GM18858 (cell line): ENCODE results near the gene CORO2B.

Experiments
- ATAC-seq: cut with Tn5 transposase; IDR thresholded peaks from one replicate; pipeline ENCODE4 v1.9.1; 2021; ENCODE audit not compliant: unreplicated experiment

CORO2B gene

GRCh38 chr15:68696414-68697363, 117.9 kb downstream of the CORO2B start:
- no peak for ATAC-seq

DNA sequence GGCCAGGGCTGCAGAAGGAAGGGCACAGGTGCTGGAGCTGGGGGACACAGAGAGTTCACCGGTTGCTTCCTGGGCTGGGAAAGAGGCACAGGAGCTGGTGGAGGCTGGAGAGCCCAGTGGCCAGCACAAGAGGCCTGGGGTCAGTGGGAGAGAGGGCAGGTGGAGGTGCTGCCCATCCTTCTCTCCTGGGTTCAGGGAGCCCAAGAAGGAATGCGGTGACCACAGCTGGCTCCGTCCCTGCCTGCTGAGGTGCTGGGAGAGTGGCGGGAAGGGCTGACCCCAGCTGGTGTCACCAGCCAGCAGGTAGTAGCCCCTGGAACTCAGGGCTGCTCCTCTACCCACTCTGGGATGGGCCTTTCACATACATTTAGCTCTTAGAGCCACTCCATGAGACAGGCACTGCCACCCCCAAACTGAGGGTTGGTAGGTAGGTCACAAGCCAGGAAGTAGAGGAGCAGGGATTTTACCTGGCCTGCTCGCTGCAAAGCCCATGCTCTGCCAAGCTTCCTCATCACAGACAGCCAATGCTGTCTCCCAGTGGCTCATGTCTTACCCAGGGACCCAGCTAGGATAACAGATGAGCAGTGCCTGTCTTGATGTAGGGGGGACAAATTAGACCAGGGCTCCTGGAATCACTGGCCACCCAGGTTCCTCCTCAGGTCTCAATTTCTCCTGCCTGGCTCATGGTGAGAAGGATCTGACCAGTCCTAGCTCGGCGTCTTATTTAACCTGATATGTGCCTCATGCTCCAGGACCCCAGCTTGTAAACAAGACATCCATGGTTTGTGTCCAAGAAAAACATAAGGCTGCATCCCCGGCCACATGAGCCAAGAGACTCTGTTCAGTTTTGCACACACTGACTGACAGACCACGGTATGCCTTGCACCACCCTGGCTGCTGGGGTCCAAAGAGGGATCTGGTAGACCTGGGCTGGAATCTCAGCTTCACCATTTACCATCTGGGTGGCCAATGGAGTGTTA, 119.2 kb downstream of the CORO2B start:
- no peak for ATAC-seq

GRCh38 chr15:68698708-68699107, 119.9 kb downstream of the CORO2B start:
- ATAC-seq: no peak

DNA sequence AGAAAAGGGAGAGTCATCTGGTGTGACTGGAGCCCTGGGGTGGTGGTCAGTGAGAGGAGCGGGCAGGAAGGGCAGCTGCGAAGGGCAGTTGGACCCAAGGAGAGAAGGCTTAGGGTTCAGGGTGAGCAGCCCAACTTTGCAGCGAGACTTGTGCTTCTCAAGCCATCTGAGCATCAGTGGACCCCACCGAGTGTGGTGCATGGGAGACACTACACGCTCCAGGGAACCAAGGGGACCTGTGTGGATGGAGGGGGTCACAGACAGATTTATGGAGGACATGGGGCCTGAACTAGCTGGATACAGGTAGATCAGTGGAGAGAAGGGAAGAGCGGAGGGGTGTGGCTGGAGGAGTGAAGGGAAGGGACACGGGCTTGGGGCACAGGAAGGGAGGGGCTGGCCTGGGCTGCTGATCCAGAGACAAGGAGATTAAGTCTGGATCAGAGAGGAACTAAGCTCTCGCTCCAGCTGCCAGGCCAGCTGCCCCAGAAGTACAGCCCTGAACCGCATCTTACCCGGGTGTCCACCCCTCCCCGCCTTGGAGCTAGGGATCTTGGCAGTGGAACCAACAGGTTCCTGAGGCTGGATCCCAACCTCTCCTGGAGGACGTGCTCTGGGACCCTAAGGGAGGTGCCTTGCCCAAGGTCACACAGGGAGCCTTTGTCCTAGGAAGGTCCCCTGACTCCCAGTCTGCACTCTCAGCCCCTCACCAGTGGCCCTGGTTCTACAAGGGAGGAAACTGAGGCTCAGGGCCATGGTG, 120.5 kb downstream of the CORO2B start:
- ATAC-seq: no peak

- no peak for ATAC-seq
Observed at GRCh38 chr15:68699881-68700454, 121.2 kb downstream of the CORO2B start.

- no peak for ATAC-seq
Observed at GRCh38 chr15:68700455-68701123, 121.8 kb downstream of the CORO2B start.

GRCh38 chr15:68701886-68702285, 123.1 kb downstream of the CORO2B start:
- ATAC-seq: no peak

GRCh38 chr15:68704496-68705021, 125.8 kb downstream of the CORO2B start:
- no peak for ATAC-seq

DNA sequence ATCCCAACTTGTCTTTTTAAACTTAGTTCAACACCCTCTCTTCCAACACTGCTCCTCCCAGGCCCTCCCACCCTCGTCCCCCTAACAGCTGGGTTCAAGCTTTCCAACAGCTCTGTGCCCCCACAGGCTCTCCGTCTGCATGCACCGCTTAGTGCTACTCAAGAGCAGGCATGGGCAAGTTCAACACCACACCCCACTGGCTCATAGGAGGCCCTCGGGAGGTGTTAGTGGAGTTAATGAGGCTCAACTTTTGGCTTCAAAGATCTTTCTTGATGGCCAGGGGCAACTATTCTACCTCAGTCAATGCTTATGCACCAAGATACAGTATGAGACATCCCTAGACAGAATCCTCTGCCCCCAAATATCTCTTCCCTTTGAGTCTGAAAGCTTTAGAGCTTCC, 127.5 kb downstream of the CORO2B start:
- ATAC-seq: no peak

- ATAC-seq: no peak
Observed at GRCh38 chr15:68706931-68707330, 128.1 kb downstream of the CORO2B start.

DNA sequence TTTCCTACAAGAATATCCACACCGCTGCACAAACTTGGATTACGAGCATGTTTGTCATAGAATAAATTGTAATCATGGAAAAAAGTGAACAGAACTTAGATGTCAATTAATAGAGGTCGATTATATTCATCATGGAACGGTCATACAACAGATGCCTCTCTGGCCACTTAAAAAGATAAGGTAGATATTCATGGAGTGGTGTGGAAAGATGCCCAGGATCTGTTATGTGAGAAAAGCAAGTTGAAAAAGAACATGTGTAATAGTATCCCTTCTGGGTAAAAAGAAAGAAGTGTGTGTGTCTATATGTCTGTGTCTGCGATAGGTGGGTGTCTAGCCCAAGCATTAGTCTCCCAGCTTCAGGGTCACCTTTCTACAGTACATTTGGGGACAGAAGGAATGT, 128.6 kb downstream of the CORO2B start:
- no peak for ATAC-seq

GRCh38 chr15:68709876-68710275, 131.1 kb downstream of the CORO2B start:
- no peak for ATAC-seq

DNA sequence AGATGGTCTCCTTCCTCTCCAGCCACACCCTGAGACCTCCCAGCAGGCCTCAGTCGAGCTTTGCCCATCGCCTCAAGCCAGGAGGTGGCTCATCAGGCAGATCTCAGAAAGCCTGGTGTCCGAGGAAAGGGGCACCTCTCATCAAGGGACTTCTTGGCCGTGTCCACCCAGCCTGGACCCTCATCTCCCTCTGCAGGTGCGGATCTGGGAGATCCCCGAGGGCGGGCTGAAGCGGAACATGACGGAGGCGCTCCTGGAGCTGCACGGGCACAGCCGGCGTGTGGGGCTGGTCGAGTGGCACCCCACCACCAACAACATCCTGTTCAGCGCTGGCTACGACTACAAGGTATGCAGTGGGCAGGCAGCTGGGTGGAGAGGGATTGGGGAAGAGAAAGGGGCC, 131.7 kb downstream of the CORO2B start:
- ATAC-seq: no peak

DNA sequence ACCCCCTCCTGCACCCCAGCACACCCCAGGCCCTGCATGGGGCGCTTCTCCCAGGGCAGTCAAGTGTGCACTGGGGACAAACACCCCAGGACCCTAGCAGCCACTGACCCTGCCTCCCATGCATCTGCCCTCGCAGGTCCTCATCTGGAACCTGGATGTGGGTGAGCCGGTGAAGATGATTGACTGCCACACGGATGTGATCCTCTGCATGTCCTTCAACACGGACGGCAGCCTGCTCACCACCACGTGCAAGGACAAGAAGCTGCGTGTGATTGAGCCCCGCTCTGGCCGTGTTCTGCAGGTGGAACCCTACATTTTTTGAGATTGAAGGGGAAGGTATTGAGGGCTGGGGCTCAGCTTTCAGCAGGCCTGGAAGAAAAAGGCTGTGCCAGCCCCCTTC, 132.6 kb downstream of the CORO2B start:
- no peak for ATAC-seq

- ATAC-seq: no peak
Observed at GRCh38 chr15:68712886-68713285, 134.1 kb downstream of the CORO2B start.

- ATAC-seq: no peak
Observed at GRCh38 chr15:68713874-68714273, 135.1 kb downstream of the CORO2B start.

- no peak for ATAC-seq
Observed at GRCh38 chr15:68715111-68715510, 136.3 kb downstream of the CORO2B start.

- no peak for ATAC-seq
Observed at GRCh38 chr15:68717951-68718350, 139.2 kb downstream of the CORO2B start.

- no peak for ATAC-seq
Observed at GRCh38 chr15:68718468-68718867, 139.7 kb downstream of the CORO2B start.

DNA sequence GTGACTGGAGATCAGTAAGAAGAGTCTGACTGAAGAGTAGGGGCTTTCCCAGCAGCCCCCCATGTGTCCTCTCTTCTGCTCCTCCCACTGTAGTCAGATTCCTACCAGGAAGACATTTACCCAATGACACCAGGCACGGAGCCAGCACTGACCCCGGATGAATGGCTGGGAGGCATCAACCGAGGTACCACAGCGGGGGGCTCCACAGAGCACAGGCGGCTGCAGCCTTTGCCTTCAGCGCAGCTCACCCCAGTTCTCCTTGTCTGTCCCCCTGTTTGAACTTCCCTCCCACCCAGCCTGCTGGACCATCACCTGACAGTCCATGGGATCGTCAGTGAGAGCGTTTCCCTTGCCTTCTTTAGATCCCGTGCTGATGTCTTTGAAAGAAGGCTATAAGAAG, 140.3 kb downstream of the CORO2B start:
- ATAC-seq: no peak
